Measurements from ENCODE around the gene ATP6AP1.
"Not testable (repeated sequence)": the region's sequence is repeated elsewhere in the genome, so short reads cannot be mapped to it uniquely, and the experiment has no call there.

Gene ATP6AP1

GRCh38 chrX:154428176-154429171 is at the start of gene ATP6AP1:
Gene ATP6AP1 (plus strand): TSS chrX:154428677. CDS start chrX:154428693, 16 bp downstream.
- DNase-seq, result peak; percentile 91

- peak; percentile 94 for DNase-seq
These were observed 49.5 kb upstream of the ATP6AP1 start, which contains the start of gene EMD for GRCh38 chrX:154378799-154379568. Gene EMD (plus strand): TSS chrX:154379295. CDS start chrX:154379485, 190 bp downstream.

- no peak for DNase-seq
These were observed 48.9 kb upstream of the ATP6AP1 start for GRCh38 chrX:154379569-154379951.

GRCh38 chrX:154380153-154380552 is 48.3 kb upstream of the ATP6AP1 start:
- no peak for DNase-seq

GRCh38 chrX:154380787-154381186 is 47.7 kb upstream of the ATP6AP1 start:
- no peak for DNase-seq

- DNase-seq, result no peak
These were observed 47.2 kb upstream of the ATP6AP1 start for GRCh38 chrX:154381271-154381670.

GRCh38 chrX:154382483-154383069 is 45.9 kb upstream of the ATP6AP1 start:
- DNase-seq, result no peak

- DNase-seq, result no peak
These were observed 44.9 kb upstream of the ATP6AP1 start for GRCh38 chrX:154383359-154384283.

- no peak for DNase-seq
These were observed 44.1 kb upstream of the ATP6AP1 start for GRCh38 chrX:154384284-154384892.

- DNase-seq, result not testable (repeated sequence)
These were observed 40.4 kb upstream of the ATP6AP1 start for GRCh38 chrX:154388094-154388493.

GRCh38 chrX:154388649-154389048 is 39.8 kb upstream of the ATP6AP1 start:
- DNase-seq, result not testable (repeated sequence)

- DNase-seq, result not testable (repeated sequence)
These were observed 38.4 kb upstream of the ATP6AP1 start for GRCh38 chrX:154389812-154390747.

GRCh38 chrX:154396363-154396762 is 32.1 kb upstream of the ATP6AP1 start:
- DNase-seq, result not testable (repeated sequence)

- DNase-seq, result peak; percentile 69
These were observed 31.2 kb upstream of the ATP6AP1 start for GRCh38 chrX:154396973-154397887.

GRCh38 chrX:154397888-154398667 is 30.4 kb upstream of the ATP6AP1 start, which contains the start of gene RPL10:
Gene RPL10 (plus strand): TSS chrX:154398377. CDS start chrX:154398520, 143 bp downstream.
- DNase-seq, result peak; percentile 92

- DNase-seq, result peak; percentile 62
These were observed 29.6 kb upstream of the ATP6AP1 start for GRCh38 chrX:154398668-154399526.
